ENCODE data around the gene ARF4. TPM values are rescaled to one million over a fixed set of nuclear protein-coding genes. Genes with fewer than 3 reads are reported as not detected.
"Not testable (repeated sequence)": the region's sequence is repeated elsewhere in the genome, so short reads cannot be mapped to it uniquely, and the experiment has no call there.

ARF4 gene
- polyA plus RNA-seq, 3 donors, result 60.2 to 229 (median 224) TPM

DNA sequence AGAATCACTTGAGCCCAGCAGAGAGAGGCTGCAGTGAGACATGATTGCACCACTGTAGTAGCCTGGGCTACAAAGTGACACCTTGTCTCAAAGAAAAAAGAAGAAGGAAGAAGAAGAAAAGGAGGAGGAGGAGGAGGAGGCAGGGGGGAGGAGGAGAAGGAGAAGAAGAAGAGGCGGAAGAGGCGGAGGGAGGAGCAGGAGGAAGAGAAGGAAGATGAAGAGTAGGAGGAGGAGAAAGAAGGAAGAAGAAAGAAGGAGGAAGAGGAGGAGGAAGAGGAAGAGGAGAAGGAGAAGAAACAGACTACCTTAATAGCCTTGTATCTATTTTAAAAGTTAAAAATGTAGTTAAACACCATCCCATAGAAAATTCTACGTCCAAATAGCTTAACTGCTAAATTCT, 19.1 kb upstream of the ARF4 start:
- H2AFZ ChIP-seq (ENCODE audit: insufficient read depth, low read depth, low read length, poor library complexity, severe bottlenecking), result no peak overlapping the region
- Mint-ChIP-seq H3K27me3 (ENCODE audit: low read depth in 3 of 3) (no peaks in the 10 kb centered on the region), H3K9me3 (peaks cover 0 to 8% (median 5%) of the 10 kb centered on the region in 7 donors), H3K27ac (peak overlapping the region in 6 of 7 donors; percentile 27 to 84 (median 60)), H3K4me3 (no peak overlapping the region), H3K36me3 (peaks cover 6 to 39% of the 10 kb centered on the region in 2 donors), H3K4me1 (peaks cover 8% of the 10 kb centered on the region)
- H3K4me1 ChIP-seq (ENCODE audit: control insufficient read depth in 1 of 2, insufficient read depth in 2 of 2, low read length in 2 of 2), result peaks cover 8 to 10% of the 10 kb centered on the region in 2 donors
- intact Hi-C loops (cut with micrococcal nuclease), result no loop called here
- H3K9me3 ChIP-seq (replicated peaks in 1 of 2; ENCODE audit: control insufficient read depth in 1 of 2, insufficient read depth in 1 of 2, low read length in 2 of 2), result no peaks in the 10 kb centered on the region
- H3K9ac ChIP-seq (ENCODE audit: insufficient read depth, low read length, poor library complexity, severe bottlenecking), result no peak overlapping the region
- no peaks in the 10 kb centered on the region for H3K36me3 ChIP-seq (replicated peaks in 1 of 2; ENCODE audit: control insufficient read depth in 1 of 2, insufficient read depth in 2 of 2, low read length in 2 of 2)
- H3K79me2 ChIP-seq (ENCODE audit: insufficient read depth, low read length), result no peaks in the 10 kb centered on the region
- no peak overlapping the region for H3K4me3 ChIP-seq (replicated peaks in 1 of 3; ENCODE audit: low read depth in 2 of 3, low read length in 3 of 3)
- no peaks in the 10 kb centered on the region for H3K27me3 ChIP-seq (ENCODE audit: control insufficient read depth in 2 of 2, insufficient read depth in 2 of 2, low read length in 2 of 2)
- no peak for DNase-seq
- no peak for TF ChIP-seq CTCF (IDR thresholded peaks at IDR 0.05)
- H3K4me2 ChIP-seq (replicated peaks; ENCODE audit: extremely low read depth, low read length, poor library complexity, severe bottlenecking), result no peak overlapping the region
- H3K27ac ChIP-seq (ENCODE audit: low read depth in 1 of 2, low read length in 2 of 2), result peak overlapping the region in 1 of 2 donors; percentile 61
- WGBS (ENCODE audit: insufficient coverage), result 25% methylated on average over 2 of the region's 3 CpGs
- H4K20me1 ChIP-seq (ENCODE audit: insufficient read depth, low read length), result no peaks in the 10 kb centered on the region

DNA sequence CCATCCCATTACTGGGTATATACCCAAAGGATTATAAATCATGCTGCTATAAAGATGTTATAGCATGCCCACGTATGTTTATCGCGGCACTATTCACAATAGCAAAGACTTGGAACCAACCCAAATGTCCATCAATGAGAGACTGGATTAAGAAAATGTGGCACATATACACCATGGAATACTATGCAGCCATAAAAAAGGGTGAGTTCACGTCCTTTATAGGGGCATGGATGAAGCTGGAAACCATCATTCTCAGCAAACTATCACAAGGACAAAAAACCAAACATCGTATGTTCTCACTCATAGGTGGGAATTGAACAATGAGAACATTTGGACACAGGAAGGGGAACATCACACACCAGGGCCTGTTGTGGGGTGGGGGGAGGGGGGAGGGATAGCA, 14.7 kb upstream of the ARF4 start:
- H3K4me3 ChIP-seq (replicated peaks in 1 of 3; ENCODE audit: low read depth in 2 of 3, low read length in 3 of 3); DNase-seq; H3K27me3 ChIP-seq (ENCODE audit: control insufficient read depth in 2 of 2, insufficient read depth in 2 of 2, low read length in 2 of 2); H3K27ac Mint-ChIP-seq; H3K36me3 ChIP-seq (replicated peaks in 1 of 2; ENCODE audit: control insufficient read depth in 1 of 2, insufficient read depth in 2 of 2, low read length in 2 of 2); H3K4me3 Mint-ChIP-seq; intact Hi-C loops (cut with micrococcal nuclease); H3K27me3 Mint-ChIP-seq (ENCODE audit: low read depth in 3 of 3); H3K27ac ChIP-seq (ENCODE audit: low read depth in 1 of 2, low read length in 2 of 2); H2AFZ ChIP-seq (ENCODE audit: insufficient read depth, low read depth, low read length, poor library complexity, severe bottlenecking); H3K9me3 ChIP-seq (replicated peaks in 1 of 2; ENCODE audit: control insufficient read depth in 1 of 2, insufficient read depth in 1 of 2, low read length in 2 of 2); H4K20me1 ChIP-seq (ENCODE audit: insufficient read depth, low read length); H3K79me2 ChIP-seq (ENCODE audit: insufficient read depth, low read length); H3K9ac ChIP-seq (ENCODE audit: insufficient read depth, low read length, poor library complexity, severe bottlenecking); H3K4me1 Mint-ChIP-seq; H3K4me2 ChIP-seq (replicated peaks; ENCODE audit: extremely low read depth, low read length, poor library complexity, severe bottlenecking): not testable (repeated sequence)
- Mint-ChIP-seq H3K9me3 (peaks cover 3 to 22% (median 15%) of the 10 kb centered on the region in 7 donors), H3K36me3 (peaks cover 19 to 51% of the 10 kb centered on the region in 2 donors)
- H3K4me1 ChIP-seq (ENCODE audit: control insufficient read depth in 1 of 2, insufficient read depth in 2 of 2, low read length in 2 of 2), result peaks cover 8 to 10% of the 10 kb centered on the region in 2 donors
- no CpG with 5 or more reads among the region's 5 CpGs for WGBS (ENCODE audit: insufficient coverage)
